HG03469 (cell line): ENCODE measurements around the gene CTU2.

ENCODE experiments used
- ATAC-seq: cut with Tn5 transposase; IDR thresholded peaks from one replicate; pipeline ENCODE4 v1.9.1; 2021; ENCODE audit warnings: mild to moderate bottlenecking, moderate library complexity, moderate number of reproducible peaks; ENCODE audit not compliant: unreplicated experiment

CTU2 gene

GRCh38 chr16:88681084-88681680, 25.1 kb upstream of the CTU2 start:
- no peak for ATAC-seq

DNA sequence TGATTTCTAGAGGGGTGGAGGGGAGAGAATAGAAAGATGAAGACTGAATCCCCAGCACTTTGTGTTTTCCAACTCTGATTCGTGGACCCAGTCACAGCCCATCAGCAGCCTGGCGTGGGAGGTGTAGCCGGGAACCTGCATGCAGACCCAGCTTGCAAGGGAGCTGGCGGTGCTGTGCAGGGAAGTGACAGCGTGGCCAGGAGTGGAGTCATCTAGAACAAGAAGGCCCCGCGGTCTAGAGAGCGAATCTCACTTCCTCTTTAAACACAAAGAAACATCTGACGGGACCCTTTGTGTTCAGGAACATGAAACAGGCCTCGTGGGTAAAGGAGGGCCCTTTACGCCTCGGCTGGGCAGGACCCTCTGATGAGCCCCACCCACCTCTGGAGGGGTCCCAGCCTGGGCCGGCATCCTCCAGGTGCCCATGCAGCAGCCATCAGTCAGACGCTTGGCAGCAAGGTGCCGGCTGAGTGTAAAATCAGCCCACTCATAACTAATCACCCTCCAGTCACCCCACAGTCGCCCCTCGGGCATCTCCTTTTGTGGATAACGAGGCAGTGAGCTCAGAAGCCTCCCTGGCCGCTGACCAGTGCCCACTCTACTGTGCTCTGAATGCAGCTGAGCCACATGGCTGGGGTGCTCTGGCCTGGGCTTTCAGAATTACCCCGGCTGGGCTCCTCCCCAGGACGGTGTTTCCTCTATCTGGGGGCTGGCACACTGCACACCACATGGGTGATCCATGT, 24.4 kb upstream of the CTU2 start:
- peak; percentile 39 for ATAC-seq

DNA sequence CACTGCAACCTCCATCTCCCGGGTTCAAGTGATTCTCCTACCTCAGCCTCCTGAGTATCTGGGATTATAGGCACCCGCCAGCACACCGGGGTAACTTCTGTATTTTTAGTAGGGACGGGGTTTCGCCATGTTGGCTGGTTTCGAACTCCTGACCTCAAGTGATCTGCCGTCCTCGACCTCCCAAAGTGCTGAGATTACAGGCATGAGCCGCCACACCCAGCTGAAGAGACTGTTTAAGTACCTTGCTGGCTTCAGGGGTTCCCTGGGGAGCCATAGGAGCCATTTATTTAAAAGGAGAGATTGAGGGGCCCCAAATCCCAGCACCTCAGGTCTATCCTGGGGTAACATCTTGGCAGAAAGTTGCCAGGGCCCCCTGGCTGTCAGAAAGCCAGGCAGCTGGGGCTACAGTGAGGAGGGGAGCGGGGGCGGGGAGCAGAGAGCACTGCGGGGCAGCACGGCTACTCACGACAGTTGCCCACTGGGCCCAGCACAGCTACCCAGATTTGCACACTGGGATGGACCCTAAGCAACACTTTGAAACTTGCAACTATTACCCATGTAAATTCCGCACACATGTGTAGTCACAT, 21.6 kb upstream of the CTU2 start:
- no peak for ATAC-seq

GRCh38 chr16:88685156-88686061, 20.9 kb upstream of the CTU2 start:
- no peak for ATAC-seq

- peak; percentile 7 for ATAC-seq
Observed at GRCh38 chr16:88686062-88686438, 20.3 kb upstream of the CTU2 start.

GRCh38 chr16:88686439-88687253, 19.7 kb upstream of the CTU2 start, which contains the start of gene SNAI3:
TSS of gene SNAI3 (minus strand) at chr16:88686507. CDS start at chr16:88686406, 101 bp downstream.
- ATAC-seq, result peak; percentile 36

GRCh38 chr16:88687254-88687576, 19.1 kb upstream of the CTU2 start:
- ATAC-seq, result no peak

DNA sequence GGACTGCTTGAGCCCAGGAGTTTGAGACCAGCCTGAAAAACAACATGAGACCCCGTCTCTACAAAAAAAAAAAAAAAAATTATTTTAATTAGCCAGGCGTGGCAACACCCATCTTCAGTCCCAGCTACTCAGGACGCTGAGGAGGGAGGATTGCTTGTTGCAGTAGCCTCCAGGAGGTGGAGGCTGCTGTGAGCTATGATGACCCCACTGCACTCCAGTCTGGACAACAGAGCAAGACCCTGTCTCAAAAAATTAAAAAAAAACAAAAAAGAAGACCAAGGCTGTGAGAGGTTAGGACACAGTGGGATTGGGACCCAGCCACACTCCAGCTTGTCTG, 18.7 kb upstream of the CTU2 start:
- no peak for ATAC-seq

DNA sequence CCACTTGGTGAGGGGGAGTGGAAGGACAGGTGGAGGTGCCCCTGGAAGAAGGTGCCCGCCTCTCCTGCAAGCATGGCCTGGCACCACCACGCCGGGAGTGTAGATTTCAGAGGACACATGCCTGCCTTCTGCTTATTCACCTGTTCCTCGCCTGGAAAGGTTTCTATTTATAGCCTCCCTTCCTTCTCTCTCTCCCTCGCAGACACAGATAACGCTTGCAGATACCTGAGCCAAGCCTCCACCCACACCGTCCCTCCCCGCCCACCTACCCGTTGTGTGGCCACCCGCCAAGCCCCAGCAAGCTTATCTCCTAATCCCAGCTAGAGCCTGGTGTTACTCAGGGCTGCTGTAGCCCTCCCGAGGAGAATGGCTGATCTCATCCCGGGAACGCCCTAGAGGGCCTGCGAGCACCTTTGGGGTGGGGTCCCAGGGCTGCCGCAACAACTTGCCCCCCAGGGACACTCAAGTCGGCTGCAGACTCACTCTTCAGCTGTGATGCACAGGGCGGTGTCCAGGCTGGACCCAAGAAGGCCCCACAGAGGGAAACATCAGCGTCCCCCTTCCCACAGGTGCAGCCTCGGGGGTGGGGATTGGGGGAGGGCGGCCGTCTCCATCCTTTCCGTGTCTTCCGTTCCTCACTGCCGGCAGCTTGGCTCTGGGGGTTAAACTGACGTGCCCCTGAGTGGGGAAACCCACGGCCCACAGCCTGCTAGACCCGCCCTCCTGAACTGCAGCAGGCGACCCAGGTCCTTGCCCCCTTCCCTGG, 18.1 kb upstream of the CTU2 start:
- no peak for ATAC-seq

DNA sequence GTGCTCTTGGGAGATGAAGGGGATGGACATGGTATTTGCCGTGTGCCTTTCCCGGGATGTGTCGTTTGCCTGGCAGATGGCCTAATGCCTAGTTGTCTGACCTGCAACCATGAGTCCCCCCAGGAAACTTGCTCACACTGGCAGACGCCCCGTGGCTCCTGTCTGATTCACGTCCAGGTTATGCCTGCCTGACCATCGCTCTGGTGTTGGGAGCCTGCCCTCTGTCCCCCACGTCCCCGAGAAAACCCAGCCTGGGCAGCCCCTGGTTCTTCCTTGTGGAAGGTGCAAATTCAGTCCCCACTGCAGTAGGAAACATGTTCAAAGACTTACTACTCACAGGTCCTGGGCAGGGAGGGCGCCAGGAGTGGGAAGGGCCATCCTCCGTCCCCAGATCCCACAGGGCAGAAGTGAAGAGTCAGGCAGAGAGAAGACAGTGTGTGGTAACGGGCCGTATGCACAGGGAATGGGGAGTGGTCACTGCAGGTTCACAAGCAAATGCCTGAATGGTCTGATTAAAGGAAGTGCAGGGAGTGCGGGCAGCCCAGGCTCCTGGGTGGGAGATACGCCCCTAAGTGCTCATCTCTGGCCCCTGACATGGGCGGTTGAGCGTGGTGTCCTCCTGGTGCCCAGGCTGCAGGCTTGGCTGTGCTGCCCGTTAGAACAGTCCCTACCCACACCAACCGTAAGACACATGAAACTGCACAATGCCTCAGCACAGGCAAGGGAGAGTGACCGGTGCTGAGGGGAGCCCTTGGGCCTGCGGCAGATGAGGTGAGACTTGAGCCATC, 15.8 kb upstream of the CTU2 start:
- no peak for ATAC-seq

- no peak for ATAC-seq
Observed at GRCh38 chr16:88691129-88691813, 15.0 kb upstream of the CTU2 start.

DNA sequence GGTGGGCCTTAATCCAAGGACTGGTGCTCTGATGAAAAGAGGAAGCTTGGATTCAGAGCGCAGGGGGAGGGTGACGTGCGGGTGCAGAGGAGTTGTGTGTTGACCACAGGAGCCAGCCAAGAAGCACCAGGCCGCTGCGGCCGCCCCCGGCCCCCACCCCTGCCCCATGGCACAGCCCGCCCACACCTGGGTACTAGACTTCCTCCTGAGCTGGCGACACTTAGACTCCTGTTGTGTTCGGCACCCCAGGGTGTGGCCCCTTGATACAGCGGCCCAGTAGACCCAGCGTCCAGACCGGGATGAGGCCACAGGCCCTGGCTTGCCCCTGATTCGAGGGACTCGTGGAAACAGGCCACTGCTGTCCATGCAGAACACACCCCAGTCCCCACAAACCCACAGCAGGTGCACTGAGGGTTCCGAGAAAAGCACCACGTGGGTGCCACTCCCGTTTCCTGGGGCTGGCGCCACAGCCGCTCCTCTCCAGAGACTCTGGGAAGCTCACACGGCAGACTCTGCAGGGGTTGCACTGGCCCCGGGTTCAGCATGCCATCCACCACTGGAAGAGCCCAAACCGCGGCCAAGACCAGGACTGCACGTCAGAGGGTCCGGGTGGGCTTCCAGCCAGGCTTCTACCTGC, 14.3 kb upstream of the CTU2 start:
- ATAC-seq, result no peak

DNA sequence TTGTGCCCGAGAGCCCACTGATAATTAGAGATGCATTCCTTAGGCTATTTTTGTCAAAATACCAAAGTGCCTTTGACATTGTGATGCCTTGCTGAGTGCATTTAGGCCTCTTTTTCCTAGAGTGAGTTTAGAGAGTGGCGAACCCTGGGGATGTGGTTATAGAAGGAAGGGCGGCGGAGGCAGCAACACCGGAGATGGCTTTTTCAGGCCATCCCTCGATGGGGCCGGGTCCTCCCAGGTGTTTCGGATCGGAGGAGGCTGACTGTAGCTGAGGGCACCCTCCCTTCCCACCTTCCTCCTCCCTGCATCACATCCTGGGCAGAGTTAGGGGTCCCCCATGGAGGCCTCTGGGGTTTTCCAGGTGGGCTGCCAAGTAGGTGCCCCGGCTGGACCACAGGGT, 13.4 kb upstream of the CTU2 start:
- ATAC-seq, result no peak

DNA sequence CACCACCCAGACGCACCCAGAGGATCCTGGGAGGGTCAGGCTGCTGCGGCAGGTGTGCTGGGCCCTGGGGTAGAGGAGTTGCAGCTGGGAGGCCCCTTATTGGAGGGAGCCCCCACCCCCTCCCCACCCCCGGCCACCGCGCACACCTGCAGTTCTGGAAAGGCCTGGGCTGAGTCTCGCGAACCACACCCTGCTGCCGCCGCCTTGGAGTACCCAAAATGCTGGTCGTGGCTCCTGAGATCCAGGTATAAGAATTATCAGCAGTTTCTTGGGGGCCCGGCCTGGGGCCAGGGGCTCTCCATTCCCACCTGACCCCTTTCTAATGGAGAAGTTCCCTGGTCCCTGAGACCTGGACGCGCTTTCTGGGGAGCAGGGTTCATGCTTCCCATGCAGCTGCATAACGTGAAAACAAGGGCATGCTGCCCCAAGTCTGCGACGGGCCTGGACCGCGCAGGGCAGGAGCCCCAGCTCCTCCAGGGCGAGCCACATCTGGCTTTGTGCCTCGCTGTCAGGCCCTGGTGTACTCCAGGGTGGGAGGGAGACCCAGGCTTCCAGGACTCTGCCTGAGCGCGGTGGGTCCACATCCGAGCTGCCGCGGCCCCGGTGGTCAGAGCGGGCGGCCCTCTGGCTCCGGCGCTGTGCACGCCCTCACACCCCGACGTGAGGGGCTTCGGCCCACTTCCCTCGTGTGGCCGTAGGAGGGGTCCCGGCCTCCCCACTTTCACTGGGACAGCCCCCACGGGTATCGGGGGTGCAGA, 12.7 kb upstream of the CTU2 start:
- ATAC-seq, result no peak

DNA sequence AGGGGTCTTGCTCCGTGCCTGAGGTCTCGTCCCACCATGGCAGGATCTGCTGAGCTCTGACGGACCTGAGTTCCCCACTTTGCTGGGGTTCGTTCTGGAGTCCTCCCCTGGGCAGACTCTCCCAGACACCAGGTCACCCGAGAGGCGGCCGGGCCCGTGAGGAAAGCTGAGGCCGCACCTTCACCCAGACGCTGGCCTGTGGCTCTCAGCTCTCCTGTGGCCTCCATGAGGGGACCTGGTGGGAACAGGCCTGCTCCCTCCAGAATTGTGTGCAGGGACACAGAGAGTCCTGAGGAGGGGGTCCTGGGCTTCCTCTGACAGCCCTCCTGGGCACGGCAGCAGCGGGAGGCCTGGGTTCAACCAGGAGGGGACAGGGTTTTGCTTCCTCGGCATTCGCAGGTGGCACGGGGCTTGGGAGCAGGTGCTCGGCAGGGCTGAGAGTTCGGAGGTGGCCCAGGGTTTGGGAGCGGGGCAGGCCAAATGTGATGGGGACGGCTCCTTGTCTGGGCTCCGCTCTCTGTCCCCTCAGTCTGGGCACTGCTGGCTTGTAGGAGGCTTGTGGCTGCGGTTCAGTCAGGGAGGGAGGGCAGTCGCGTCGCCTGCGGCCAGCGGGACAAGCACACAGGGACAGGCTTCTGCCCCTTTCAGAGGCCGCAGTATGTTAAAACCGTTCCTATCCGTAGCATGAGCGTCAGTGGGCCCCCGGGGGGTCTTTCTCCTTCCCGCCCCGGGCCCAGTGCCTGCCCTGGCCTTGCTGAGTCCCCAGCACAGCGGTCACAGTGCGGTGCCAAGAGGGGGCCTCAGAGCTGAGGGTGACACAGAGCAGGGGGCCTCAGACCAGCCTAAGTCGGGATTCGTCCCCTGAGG, 11.8 kb upstream of the CTU2 start:
- no peak for ATAC-seq

DNA sequence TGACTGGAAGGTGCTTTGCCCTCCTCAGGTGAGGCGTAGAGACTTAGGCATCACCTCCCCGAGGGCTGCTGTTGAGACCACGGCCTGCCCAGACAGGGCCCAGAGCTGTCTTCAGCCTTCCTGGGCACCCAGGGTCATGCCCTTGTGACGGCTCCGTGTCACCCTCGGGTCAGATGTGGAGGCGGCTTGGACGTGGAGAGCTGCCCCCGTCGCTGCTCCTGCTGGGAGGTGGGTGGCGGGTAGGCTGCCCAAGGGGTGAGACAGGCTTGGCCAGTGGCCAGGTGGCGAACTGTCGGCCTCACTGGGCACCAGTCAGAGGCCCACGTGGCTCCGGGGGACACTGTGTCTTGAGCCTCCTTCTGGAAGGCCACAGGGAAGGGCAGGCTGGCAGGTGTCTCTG, 11.1 kb upstream of the CTU2 start:
- ATAC-seq, result no peak
